Measurements from ENCODE around the gene GPR17. TPM values are rescaled to one million over a fixed set of nuclear protein-coding genes. Genes with fewer than 3 reads are reported as not detected.
A peak's percentile ranks its signal among the peaks of the same experiment; 100 is the strongest.

GPR17 gene
- total RNA-seq, 1 experiment from 2014 or later, result not detected

- no peaks in the 10 kb centered on the region for H3K36me3 Mint-ChIP-seq (ENCODE audit: insufficient read depth, unreplicated experiment)
- no TSS peak for BruUV-seq (replicated peaks)
- H3K4me1 Mint-ChIP-seq (ENCODE audit: insufficient read depth, unreplicated experiment), result no peaks in the 10 kb centered on the region
- no peak overlapping the region for H3K4me3 Mint-ChIP-seq (ENCODE audit: unreplicated experiment)
- peak overlapping the region; percentile 72 for H3K27ac Mint-ChIP-seq (ENCODE audit: low read depth, unreplicated experiment)
- intact Hi-C loops (cut with micrococcal nuclease), result no loop called here
- TF ChIP-seq CTCF (IDR thresholded peaks at IDR 0.05; ENCODE audit: unreplicated experiment), result no peak
- no peak for DNase-seq (ENCODE audit: unreplicated experiment)
- ChIA-PET CTCF (interaction anchor here (0.6 to 1.2 kb wide), 2 partner anchors 33 to 360 kb away, joined by 3 to 4 read pairs; no protein-coding TSS in a partner anchor), POLR2A (interaction anchor here (1.5 kb wide), 1 partner anchor 11 kb away, joined by 3 read pairs; no protein-coding TSS in a partner anchor)
- no peaks in the 10 kb centered on the region for H3K9me3 Mint-ChIP-seq (ENCODE audit: unreplicated experiment)
- peaks cover 17% of the 10 kb centered on the region for H3K27me3 Mint-ChIP-seq (ENCODE audit: insufficient read depth, unreplicated experiment)
Measured at GRCh38 chr2:127681976-127682857, 36.3 kb downstream of the GPR17 start.

- CTCF ChIA-PET, result interaction anchor here (1.2 kb wide), 1 partner anchor 34 kb away, joined by 4 read pairs; no protein-coding TSS in a partner anchor
Measured at GRCh38 chr2:127683056-127683455, 37.1 kb downstream of the GPR17 start.

GRCh38 chr2:127683757-127684156 is 37.8 kb downstream of the GPR17 start:
- intact Hi-C loops (cut with micrococcal nuclease), result no loop called here
- Mint-ChIP-seq H3K9me3 (ENCODE audit: unreplicated experiment) (no peaks in the 10 kb centered on the region), H3K27ac (ENCODE audit: low read depth, unreplicated experiment) (no peak overlapping the region), H3K4me1 (ENCODE audit: insufficient read depth, unreplicated experiment) (no peaks in the 10 kb centered on the region), H3K36me3 (ENCODE audit: insufficient read depth, unreplicated experiment) (no peaks in the 10 kb centered on the region), H3K27me3 (ENCODE audit: insufficient read depth, unreplicated experiment) (peaks cover 1% of the 10 kb centered on the region), H3K4me3 (ENCODE audit: unreplicated experiment) (no peak overlapping the region)
- POLR2A ChIA-PET, result no interaction called here
- no peak for DNase-seq (ENCODE audit: unreplicated experiment)
- CTCF ChIA-PET, result interaction anchor here (0.6 kb wide), 1 partner anchor 99 kb away, joined by 3 read pairs; no protein-coding TSS in a partner anchor
- TF ChIP-seq CTCF (IDR thresholded peaks at IDR 0.05; ENCODE audit: unreplicated experiment), result no peak
- no TSS peak for BruUV-seq (replicated peaks)

More at GRCh38 chr2:127683056-127683455, 37.1 kb downstream of the GPR17 start:
- DNase-seq (ENCODE audit: unreplicated experiment), result no peak
- no peaks in the 10 kb centered on the region for H3K9me3 Mint-ChIP-seq (ENCODE audit: unreplicated experiment)
- no peak for TF ChIP-seq CTCF (IDR thresholded peaks at IDR 0.05; ENCODE audit: unreplicated experiment)
- H3K4me3 Mint-ChIP-seq (ENCODE audit: unreplicated experiment), result no peak overlapping the region
- intact Hi-C loops (cut with micrococcal nuclease), result no loop called here
- no peaks in the 10 kb centered on the region for H3K36me3 Mint-ChIP-seq (ENCODE audit: insufficient read depth, unreplicated experiment)
- H3K4me1 Mint-ChIP-seq (ENCODE audit: insufficient read depth, unreplicated experiment), result no peaks in the 10 kb centered on the region
- POLR2A ChIA-PET, result interaction anchor here (1.5 kb wide), 1 partner anchor 10 kb away, joined by 3 read pairs; no protein-coding TSS in a partner anchor
- H3K27ac Mint-ChIP-seq (ENCODE audit: low read depth, unreplicated experiment), result no peak overlapping the region
- no TSS peak for BruUV-seq (replicated peaks)
- H3K27me3 Mint-ChIP-seq (ENCODE audit: insufficient read depth, unreplicated experiment), result peaks cover 8% of the 10 kb centered on the region

- no peak for DNase-seq (ENCODE audit: unreplicated experiment)
- no peak overlapping the region for H3K27ac Mint-ChIP-seq (ENCODE audit: low read depth, unreplicated experiment)
- no peaks in the 10 kb centered on the region for H3K4me1 Mint-ChIP-seq (ENCODE audit: insufficient read depth, unreplicated experiment)
- BruUV-seq (replicated peaks), result no TSS peak
- H3K4me3 Mint-ChIP-seq (ENCODE audit: unreplicated experiment), result no peak overlapping the region
- no peaks in the 10 kb centered on the region for H3K9me3 Mint-ChIP-seq (ENCODE audit: unreplicated experiment)
- no peak for TF ChIP-seq CTCF (IDR thresholded peaks at IDR 0.05; ENCODE audit: unreplicated experiment)
- intact Hi-C loops (cut with micrococcal nuclease), result no loop called here
- CTCF ChIA-PET, result no interaction called here
- H3K27me3 Mint-ChIP-seq (ENCODE audit: insufficient read depth, unreplicated experiment), result no peaks in the 10 kb centered on the region
- POLR2A ChIA-PET, result no interaction called here
- no peaks in the 10 kb centered on the region for H3K36me3 Mint-ChIP-seq (ENCODE audit: insufficient read depth, unreplicated experiment)
Measured at GRCh38 chr2:127685410-127686080, 39.6 kb downstream of the GPR17 start.
